Esophagus squamous epithelium (tissue), 5 donors: ENCODE results near the gene LRRC4C. TPM values are rescaled to one million over a fixed set of nuclear protein-coding genes. Genes with fewer than 3 reads are reported as not detected.

Experiments used
- DNase-seq: peaks from one replicate; lab custom pipeline; 2025; lab: John Stamatoyannopoulos, UW
- H3K27ac ChIP-seq, 4 donors: fragments of 200-600 bp; sonication (generic); one replicate each; pipeline ENCODE4 v1.5.1; 2016 to 2019; ENCODE audit warnings: mild to moderate bottlenecking in 1 of 4
- H3K27me3 ChIP-seq, 4 donors: fragments of 200-600 bp; sonication (generic); 1 replicate in 3 of 4; 2 replicates in 1 of 4; pipeline versions ENCODE4 v1.5.1 to v1.6.0; 2017 to 2021; ENCODE audit warnings: antibody characterized with exemption in 1 of 4
- H3K36me3 ChIP-seq, 3 donors: fragments of 200-600 bp; sonication (generic); one replicate each; pipeline ENCODE4 v1.5.1; 2016 to 2019
- H3K4me1 ChIP-seq, 3 donors: fragments of 200-600 bp; sonication (generic); one replicate each; pipeline ENCODE4 v1.5.1; 2017 to 2019
- H3K4me3 ChIP-seq, 4 donors: fragments of 200-600 bp; sonication (generic); 1 replicate in 3 of 4; 2 replicates in 1 of 4; pipeline ENCODE4 v1.5.1; 2016 to 2019; ENCODE audit warnings: mild to moderate bottlenecking in 2 of 4, moderate library complexity in 1 of 4
- H3K9me3 ChIP-seq, 3 donors: fragments of 200-600 bp; sonication (generic); one replicate each; pipeline ENCODE4 v1.5.1; 2016 to 2019
- CTCF ChIP-seq, 6 experiments: fragments of 450-650 bp in 4 of 6; fragments of 200-600 bp in 2 of 6; sonication (generic) in 2 of 6; IDR thresholded peaks; one replicate each; pipeline ENCODE4 v1.5.1; 2016 to 2019; ENCODE audit warnings: antibody characterized with exemption in 6 of 6, mild to moderate bottlenecking in 4 of 6, moderate library complexity in 4 of 6
- POLR2A ChIP-seq, 4 donors: fragments of 450-650 bp; IDR thresholded peaks; one replicate each; pipeline ENCODE4 v1.6.1; 2017; ENCODE audit warnings: antibody characterized with exemption in 4 of 4, mild to moderate bottlenecking in 4 of 4, moderate library complexity in 3 of 4
- WGBS, 2 donors: methylation state at CpG; one replicate each; pipeline ENCODE4 v1.1.5; 2018; 5-methylcytosine and 5-hydroxymethylcytosine counted together
- intact Hi-C: fragments of 100-400 bp; cut with DNase I; formaldehyde crosslinking; loops from one replicate; pipeline ENCODE4 v1.15.0; 2022
- total RNA-seq, 4 donors: library from RNA; depleted of rRNA; stranded (reverse); fragments of >200 nt; gene quantifications; one replicate each; pipeline ENCODE4 v1.1.0, GENCODE V29; 2016
- donor health status: DM: yes; HTN: yes; CAD: no.

Gene LRRC4C
- total RNA-seq, 4 donors from 2014 or later = 0.09 to 0.38 (median 0.30) TPM; not detected in 1

GRCh38 chr11:40125054-40125453 lies 1334.4 kb downstream of the LRRC4C start:
- no peak for DNase-seq
- Histone ChIP-seq H3K9me3 (peaks cover 0 to 7% (median 0%) of the 10 kb centered on the region in 3 donors), H3K36me3 (no peaks in the 10 kb centered on the region), H3K4me3 (no peak overlapping the region), H3K27ac (no peak overlapping the region), H3K27me3 (no peaks in the 10 kb centered on the region), H3K4me1 (no peaks in the 10 kb centered on the region)
- intact Hi-C loops = no loop called here
- WGBS, 2 donors = 35 to 57% methylated on average over 1 of the region's 1 CpG
- TF ChIP-seq POLR2A (IDR thresholded peaks at IDR 0.05) = no peak
- TF ChIP-seq CTCF (IDR thresholded peaks at IDR 0.05) = no peak

- 38 to 39% methylated on average over 1 of the region's 1 CpG for WGBS, 2 donors
- H3K27ac ChIP-seq = no peak overlapping the region
- no peaks in the 10 kb centered on the region for H3K27me3 ChIP-seq
- H3K9me3 ChIP-seq = peaks cover 0 to 8% (median 0%) of the 10 kb centered on the region in 3 donors
- no peak for TF ChIP-seq CTCF (IDR thresholded peaks at IDR 0.05)
- no peak for TF ChIP-seq POLR2A (IDR thresholded peaks at IDR 0.05)
- H3K4me1 ChIP-seq = no peaks in the 10 kb centered on the region
- no peak overlapping the region for H3K4me3 ChIP-seq
- H3K36me3 ChIP-seq = no peaks in the 10 kb centered on the region
- DNase-seq = no peak
- intact Hi-C loops = no loop called here
Observed at GRCh38 chr11:40119661-40120060, 1339.8 kb downstream of the LRRC4C start.

DNA sequence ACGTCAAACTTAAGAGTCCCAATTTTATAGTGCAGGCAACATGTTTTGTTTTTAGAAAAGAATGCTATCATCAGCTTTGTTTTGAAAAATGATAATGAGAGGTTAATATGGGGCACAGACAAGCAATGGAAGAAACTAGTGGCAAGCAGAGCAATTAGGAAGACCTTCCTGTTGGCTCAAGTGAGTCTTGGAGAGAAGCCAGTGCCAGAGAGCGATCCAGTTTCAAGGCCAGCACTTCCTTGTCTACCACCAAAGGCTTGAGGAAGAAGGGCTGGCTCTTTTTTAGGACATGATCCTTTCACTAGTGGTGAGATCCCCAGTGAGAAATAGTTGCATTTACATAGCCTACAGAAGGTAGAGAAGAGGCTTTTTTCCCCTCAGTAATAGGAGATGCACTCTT lies 1340.7 kb downstream of the LRRC4C start:
- intact Hi-C loops = no loop called here
- no peak for DNase-seq

DNA sequence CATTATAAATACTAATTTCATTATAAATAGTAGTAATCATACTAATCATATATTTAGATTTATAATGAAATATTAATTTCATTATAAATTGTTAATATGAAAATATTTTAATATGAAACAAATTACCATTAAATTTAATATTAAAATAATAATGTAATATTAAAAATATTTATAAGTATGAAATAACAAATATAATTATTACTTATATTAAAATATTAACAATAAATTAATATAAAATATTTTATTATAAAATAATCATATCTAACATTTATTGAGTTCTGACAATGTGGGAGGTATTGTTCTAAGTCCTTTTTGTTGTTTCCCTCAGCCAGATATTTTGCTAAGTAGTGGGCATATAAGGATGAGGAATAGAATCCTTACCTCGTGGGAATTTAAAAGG lies 1341.4 kb downstream of the LRRC4C start:
- H3K9me3 ChIP-seq = peaks cover 0 to 3% (median 0%) of the 10 kb centered on the region in 3 donors
- no peaks in the 10 kb centered on the region for H3K27me3 ChIP-seq
- 28 to 53% methylated on average over 1 of the region's 1 CpG for WGBS, 2 donors
- H3K4me3 ChIP-seq = no peak overlapping the region
- TF ChIP-seq CTCF (IDR thresholded peaks at IDR 0.05) = no peak
- TF ChIP-seq POLR2A (IDR thresholded peaks at IDR 0.05) = no peak
- intact Hi-C loops = no loop called here
- no peak overlapping the region for H3K27ac ChIP-seq
- DNase-seq = no peak
- H3K4me1 ChIP-seq = no peaks in the 10 kb centered on the region
- H3K36me3 ChIP-seq = no peaks in the 10 kb centered on the region

More for the DNA sequence above, 1340.7 kb downstream of the LRRC4C start:
- H3K4me1 ChIP-seq = no peaks in the 10 kb centered on the region
- no peak overlapping the region for H3K4me3 ChIP-seq
- 55 to 61% methylated on average over 2 of the region's 2 CpGs for WGBS, 2 donors
- H3K36me3 ChIP-seq = no peaks in the 10 kb centered on the region
- no peak overlapping the region for H3K27ac ChIP-seq
- no peaks in the 10 kb centered on the region for H3K27me3 ChIP-seq
- TF ChIP-seq CTCF (IDR thresholded peaks at IDR 0.05) (no peak), POLR2A (IDR thresholded peaks at IDR 0.05) (no peak)
- peaks cover 0 to 3% (median 0%) of the 10 kb centered on the region in 3 donors for H3K9me3 ChIP-seq

- Histone ChIP-seq H3K36me3 (no peaks in the 10 kb centered on the region), H3K27ac (no peak overlapping the region), H3K27me3 (no peaks in the 10 kb centered on the region), H3K9me3 (peaks cover 0 to 12% (median 1%) of the 10 kb centered on the region in 3 donors), H3K4me3 (no peak overlapping the region), H3K4me1 (no peaks in the 10 kb centered on the region)
- WGBS, 2 donors = 59 to 62% methylated on average over 4 to 5 of the region's 5 CpGs
- TF ChIP-seq CTCF (IDR thresholded peaks at IDR 0.05) = no peak
- no peak for TF ChIP-seq POLR2A (IDR thresholded peaks at IDR 0.05)
- intact Hi-C loops = no loop called here
- no peak for DNase-seq
Observed at GRCh38 chr11:40104941-40105550, 1354.4 kb downstream of the LRRC4C start.
